ENCODE measurements around the gene TMEM109.
A peak's percentile ranks its signal among the peaks of the same experiment; 100 is the strongest.

TMEM109 gene

DNA sequence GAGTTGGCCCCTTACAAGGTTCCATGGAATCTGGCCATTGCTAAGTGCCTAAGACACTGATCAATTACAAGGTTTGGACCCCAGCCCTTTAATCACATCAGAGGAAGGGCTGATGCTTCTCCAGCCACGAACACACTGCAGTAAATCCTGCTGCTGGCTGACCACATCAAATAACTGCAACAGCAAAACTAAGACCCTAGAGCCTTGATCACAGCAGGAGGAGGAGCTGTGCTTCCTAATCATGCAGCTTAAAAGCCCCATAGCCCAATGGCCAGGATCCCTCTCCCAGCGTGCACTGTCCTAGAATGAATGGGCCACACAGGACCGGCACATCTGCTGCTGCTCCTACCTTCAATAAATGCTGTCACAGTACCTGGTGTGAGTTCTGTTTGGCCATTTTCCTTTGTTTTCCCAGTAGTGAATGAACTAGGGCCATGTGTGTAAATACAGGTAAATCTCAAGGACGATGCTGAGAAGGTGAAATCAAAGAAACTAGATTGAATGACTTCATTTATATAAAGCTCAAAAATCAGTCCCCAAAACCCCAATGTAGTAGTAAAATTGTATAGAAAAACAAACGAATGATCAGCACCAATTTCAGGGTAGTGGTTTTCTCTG is 33.9 kb upstream of the TMEM109 start:
- TF ChIP-seq, protein P1, sequence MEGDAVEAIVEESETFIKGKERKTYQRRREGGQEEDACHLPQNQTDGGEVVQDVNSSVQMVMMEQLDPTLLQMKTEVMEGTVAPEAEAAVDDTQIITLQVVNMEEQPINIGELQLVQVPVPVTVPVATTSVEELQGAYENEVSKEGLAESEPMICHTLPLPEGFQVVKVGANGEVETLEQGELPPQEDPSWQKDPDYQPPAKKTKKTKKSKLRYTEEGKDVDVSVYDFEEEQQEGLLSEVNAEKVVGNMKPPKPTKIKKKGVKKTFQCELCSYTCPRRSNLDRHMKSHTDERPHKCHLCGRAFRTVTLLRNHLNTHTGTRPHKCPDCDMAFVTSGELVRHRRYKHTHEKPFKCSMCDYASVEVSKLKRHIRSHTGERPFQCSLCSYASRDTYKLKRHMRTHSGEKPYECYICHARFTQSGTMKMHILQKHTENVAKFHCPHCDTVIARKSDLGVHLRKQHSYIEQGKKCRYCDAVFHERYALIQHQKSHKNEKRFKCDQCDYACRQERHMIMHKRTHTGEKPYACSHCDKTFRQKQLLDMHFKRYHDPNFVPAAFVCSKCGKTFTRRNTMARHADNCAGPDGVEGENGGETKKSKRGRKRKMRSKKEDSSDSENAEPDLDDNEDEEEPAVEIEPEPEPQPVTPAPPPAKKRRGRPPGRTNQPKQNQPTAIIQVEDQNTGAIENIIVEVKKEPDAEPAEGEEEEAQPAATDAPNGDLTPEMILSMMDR (IDR thresholded peaks at IDR 0.05; ENCODE audit: insufficient read depth, low read depth, low read length, missing control alignments): no peak
- H3K4me3 ChIP-seq (ENCODE audit: low read depth, low read length): no peak overlapping the region
- no peak for DNase-seq (ENCODE audit: low read depth)

DNA sequence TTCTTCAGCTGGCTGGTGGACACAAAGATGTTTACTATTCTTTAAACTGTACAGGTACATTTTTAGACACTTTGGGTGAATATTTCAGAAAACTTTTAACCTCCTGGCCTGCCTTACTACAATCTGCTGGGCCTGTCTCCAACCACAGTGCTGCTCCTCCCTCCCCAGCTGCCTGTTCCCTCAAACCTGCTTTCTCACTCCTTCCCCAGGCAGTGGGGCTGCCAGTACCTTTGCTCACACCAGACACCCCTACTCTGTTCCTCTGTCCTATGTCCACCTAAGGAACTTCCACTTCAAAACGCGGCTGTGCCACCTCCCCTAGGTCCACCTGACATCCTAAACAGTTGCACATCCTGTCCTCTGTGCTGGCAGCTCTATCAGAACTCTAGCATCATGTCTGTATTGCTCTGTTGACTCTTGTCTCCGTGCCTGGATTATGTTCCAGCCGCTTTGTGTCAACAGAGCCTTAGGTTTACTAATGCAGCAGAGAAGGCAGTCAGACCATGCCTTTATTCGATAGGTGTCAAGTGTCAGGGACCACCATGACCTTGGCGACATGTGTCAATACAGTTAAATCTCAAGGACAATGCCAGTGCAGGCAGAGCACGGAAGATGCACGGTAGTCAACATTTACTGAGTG is 33.2 kb upstream of the TMEM109 start:
- DNase-seq (ENCODE audit: low read depth): no peak
- no peak overlapping the region for H3K4me3 ChIP-seq (ENCODE audit: low read depth, low read length)
- TF ChIP-seq, protein P1 (IDR thresholded peaks at IDR 0.05; ENCODE audit: insufficient read depth, low read depth, low read length, missing control alignments): no peak

DNA sequence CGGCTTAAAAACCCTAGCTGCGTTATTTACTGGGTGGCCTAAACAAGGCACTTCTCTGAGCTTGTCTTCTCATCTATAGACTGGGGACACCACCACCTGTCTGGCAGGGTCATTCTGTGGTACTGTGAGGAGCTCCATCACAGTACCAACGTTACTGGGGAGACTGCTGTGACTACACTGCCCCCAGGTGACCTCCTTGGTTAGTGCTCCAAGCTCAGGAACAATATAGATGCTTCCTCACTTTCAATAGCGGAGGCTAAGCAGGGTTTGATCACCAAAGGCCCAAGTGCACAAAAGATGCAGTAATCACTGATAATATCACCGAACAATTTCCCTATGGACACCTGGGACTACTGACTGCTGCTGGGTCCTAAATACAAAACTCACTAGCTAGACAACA is 26.4 kb upstream of the TMEM109 start:
- DNase-seq (ENCODE audit: low read depth): peak; percentile 54
- no peak overlapping the region for H3K4me3 ChIP-seq (ENCODE audit: low read depth, low read length)
- TF ChIP-seq, protein P1 (IDR thresholded peaks at IDR 0.05; ENCODE audit: insufficient read depth, low read depth, low read length, missing control alignments): peak; percentile 52

DNA sequence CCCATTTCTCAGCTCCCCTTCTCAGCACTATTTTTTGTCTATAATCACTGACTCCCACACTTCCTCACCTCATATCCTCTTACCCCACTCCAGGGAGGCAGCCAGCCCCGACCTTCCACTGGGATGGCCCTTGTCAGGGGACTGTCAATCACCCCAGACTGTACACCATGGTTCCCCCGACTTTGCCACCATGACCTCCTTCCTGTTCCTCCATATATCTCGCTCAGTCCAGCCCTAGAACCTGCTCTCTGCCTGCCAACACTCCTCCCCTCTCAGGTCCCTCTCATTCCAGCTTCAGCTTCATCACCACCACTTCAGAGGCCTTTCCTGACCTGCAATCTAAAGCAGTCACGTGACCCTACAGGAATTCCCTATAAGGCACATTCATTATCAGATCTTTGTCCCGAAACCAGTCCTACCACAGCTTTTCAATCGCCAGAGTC is 24.1 kb upstream of the TMEM109 start:
- no peak for DNase-seq (ENCODE audit: low read depth)
- no peak overlapping the region for H3K4me3 ChIP-seq (ENCODE audit: low read depth, low read length)
- TF ChIP-seq, protein P1 (IDR thresholded peaks at IDR 0.05; ENCODE audit: insufficient read depth, low read depth, low read length, missing control alignments): no peak

DNA sequence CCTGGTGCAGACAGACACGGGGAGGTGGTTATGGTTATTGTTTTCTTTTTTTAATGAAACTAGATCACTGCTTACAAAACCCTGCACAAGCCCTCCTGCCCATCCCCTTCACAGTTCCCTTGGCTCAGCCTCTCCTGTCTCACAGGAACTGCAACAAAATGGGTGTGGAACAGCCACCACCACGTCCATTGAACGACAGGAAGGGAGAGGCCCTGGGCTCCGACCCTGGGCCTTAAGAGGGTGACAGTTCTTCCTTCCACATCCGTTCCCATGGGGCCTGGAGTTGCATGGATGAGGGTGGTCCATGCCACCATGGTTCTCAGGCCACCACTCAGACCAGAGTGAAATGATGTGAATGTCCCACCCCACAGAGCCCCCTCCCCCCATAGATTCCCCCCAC is 23.3 kb upstream of the TMEM109 start:
- no peak for DNase-seq (ENCODE audit: low read depth)
- no peak overlapping the region for H3K4me3 ChIP-seq (ENCODE audit: low read depth, low read length)
- TF ChIP-seq, protein P1 (IDR thresholded peaks at IDR 0.05; ENCODE audit: insufficient read depth, low read depth, low read length, missing control alignments): no peak

DNA sequence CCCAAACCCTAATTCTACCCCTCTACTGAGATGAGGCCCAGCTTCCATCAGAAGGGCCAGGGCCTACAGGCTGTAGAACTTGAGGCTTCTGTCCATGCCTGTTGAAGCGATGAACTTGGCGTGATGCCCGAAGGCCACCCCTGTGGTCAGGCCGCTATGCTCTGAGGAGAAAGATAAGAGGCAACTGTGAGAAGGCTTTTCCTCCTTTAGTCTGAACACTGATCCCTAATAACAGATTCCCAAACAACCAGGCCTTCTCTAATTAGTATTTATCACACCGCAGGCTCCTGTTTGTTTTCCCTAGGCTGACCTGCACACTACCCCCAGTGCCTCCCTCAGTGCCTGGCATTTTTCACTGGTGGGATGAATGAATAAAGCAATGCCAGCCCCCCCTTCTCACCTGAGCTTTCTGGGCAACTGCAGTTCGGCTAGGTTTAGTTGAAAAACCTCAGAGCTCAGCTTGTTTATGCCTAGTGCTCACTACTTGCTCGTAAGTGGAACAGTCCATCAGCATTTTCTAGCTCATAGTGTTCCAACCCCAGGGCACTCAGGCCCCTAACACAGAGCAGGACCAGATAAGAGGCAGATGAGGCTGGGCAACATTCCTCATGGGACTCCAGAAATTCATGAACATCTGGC is 22.7 kb upstream of the TMEM109 start:
- no peak for DNase-seq (ENCODE audit: low read depth)
- TF ChIP-seq, protein P1 (IDR thresholded peaks at IDR 0.05; ENCODE audit: insufficient read depth, low read depth, low read length, missing control alignments): no peak

More for the DNA sequence above, 22.7 kb upstream of the TMEM109 start:
- no peak overlapping the region for H3K4me3 ChIP-seq (ENCODE audit: low read depth, low read length)
